Measurements from ENCODE around the gene CPNE7. TPM values are rescaled to one million over a fixed set of nuclear protein-coding genes. Genes with fewer than 3 reads are reported as not detected.
A peak's percentile ranks its signal among the peaks of the same experiment; 100 is the strongest.

Gene CPNE7
- total and polyA plus RNA-seq, 9 of the 15 experiments (the other 6 are each of a cell fraction or from before 2014, with no cell fraction given), result 0.30 to 73.4 (median 32.7) TPM

DNA sequence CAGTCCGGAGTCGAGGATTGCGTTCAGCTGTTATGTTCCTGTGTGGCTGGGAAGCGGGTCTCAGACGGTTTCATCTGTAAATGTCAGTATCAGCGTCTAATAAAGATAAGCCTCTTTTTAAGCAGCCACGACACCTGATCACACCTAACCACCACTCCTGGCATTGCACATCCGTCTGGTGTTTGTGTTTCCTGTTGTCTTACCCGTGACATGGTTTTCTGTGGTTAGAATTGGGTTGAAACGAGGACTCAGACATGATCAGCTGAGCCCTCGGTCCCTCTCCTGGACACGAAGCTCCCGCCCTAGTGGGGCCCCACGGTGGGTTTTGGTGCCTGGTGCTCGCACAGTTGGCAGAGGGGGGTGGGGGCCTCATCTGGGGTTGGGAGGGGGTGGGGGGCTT is 18.3 kb downstream of the CPNE7 start (continued):
- TF ChIP-seq CTBP1 (IDR thresholded peaks at IDR 0.05; ENCODE audit: borderline replicate concordance), result no peak

DNA sequence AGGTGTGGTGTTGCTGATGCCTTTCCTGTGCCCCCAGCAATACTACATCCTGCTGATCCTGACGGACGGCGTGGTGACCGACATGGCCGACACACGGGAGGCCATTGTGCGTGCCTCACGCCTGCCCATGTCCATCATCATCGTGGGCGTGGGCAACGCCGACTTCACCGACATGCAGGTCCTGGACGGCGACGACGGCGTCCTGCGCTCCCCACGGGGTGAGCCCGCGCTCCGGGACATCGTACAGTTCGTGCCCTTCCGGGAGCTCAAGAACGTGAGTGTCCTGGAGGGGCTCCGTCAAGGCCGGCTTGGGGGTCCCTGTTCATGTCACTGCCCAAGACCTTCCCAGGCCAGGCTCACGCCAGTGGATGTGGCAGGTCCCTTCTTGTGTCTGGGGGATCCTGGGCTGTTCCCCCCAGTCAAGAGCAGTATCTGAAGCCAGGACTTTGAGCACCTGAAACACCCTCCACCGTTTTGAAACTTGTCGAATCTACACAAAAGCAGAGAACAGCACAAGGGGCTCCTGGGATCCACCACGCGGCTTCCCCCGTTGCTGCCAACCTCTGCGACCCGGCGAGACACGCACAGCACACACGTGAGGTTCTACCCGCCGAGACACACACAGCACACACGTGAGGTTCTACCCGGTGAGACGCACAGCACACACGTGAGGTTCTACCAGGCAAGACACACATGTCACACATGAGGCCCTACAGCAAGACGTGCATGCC is 19.9 kb downstream of the CPNE7 start:
- H3K4me1 ChIP-seq (replicated peaks in 1 of 2; ENCODE audit: control insufficient read depth in 2 of 2, insufficient read depth in 2 of 2, low read length in 2 of 2), result peaks cover 0 to 52% of the 10 kb centered on the region in 2 experiments; a peak in 2 of 5 replicates
- H3K27ac ChIP-seq (ENCODE audit: extremely low read depth, low read depth, low read length), result no peak overlapping the region; the same call in 2 of the 3 replicates
- no peak overlapping the region for H3K4me2 ChIP-seq (ENCODE audit: insufficient read depth, low read length)
- WGBS (ENCODE audit: insufficient coverage, low coverage, missing lambda C conversion rate), result 93% methylated on average over 42 of the region's 47 CpGs
- H3K9me1 ChIP-seq (ENCODE audit: control insufficient read depth, insufficient read depth, low read length), result no peaks in the 10 kb centered on the region
- DNase-seq (ENCODE audit: extremely low read depth in 1 of 4, low spot score in 3 of 4), result no peak
- H3K79me2 ChIP-seq (ENCODE audit: control insufficient read depth, insufficient read depth, low read length), result no peaks in the 10 kb centered on the region
- TF ChIP-seq POLR2G (IDR thresholded peaks at IDR 0.05; ENCODE audit: low read depth, low read length) (peak; percentile 46), FOXJ2 (tag; IDR thresholded peaks at IDR 0.05) (no peak)
- TF ChIP-seq, protein P1, sequence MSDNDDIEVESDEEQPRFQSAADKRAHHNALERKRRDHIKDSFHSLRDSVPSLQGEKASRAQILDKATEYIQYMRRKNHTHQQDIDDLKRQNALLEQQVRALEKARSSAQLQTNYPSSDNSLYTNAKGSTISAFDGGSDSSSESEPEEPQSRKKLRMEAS (CRISPR knock-in tag; IDR thresholded peaks at IDR 0.05), result peak; percentile 25; the same call in 1 of the 2 replicates
- ChIA-PET CTCF (ENCODE audit: low intra/inter-chr PET ratio) (no interaction called here), POLR2A (interaction anchor here (0.5 kb wide), 1 partner anchor 90 kb away, joined by 3 read pairs; no protein-coding TSS in a partner anchor)
- H3K27me3 ChIP-seq (ENCODE audit: control insufficient read depth in 2 of 2, insufficient read depth in 2 of 2, low read length in 2 of 2), result no peaks in the 10 kb centered on the region
- H3K36me3 ChIP-seq (ENCODE audit: control insufficient read depth, insufficient read depth, low read length), result peaks cover 33% of the 10 kb centered on the region; the same call in 2 of the 3 replicates
- H3K4me3 ChIP-seq, result no peak overlapping the region
- no peak for FAIRE-seq
- H2AFZ ChIP-seq (ENCODE audit: low read depth, low read length), result no peak overlapping the region
- intact Hi-C loops (cut with micrococcal nuclease), result no loop called here
- no TSS peak for BruUV-seq (replicated peaks)
- no peaks in the 10 kb centered on the region for H3K9me3 ChIP-seq (replicated peaks; ENCODE audit: control insufficient read depth, insufficient read depth, low read depth, low read length)
- H4K20me1 ChIP-seq (replicated peaks; ENCODE audit: control insufficient read depth, insufficient read depth, low read length), result no peaks in the 10 kb centered on the region
- ATAC-seq, result no peak
- in situ Hi-C loops (cut with MboI), result loop anchor here (10.0 kb wide), 1 partner anchor 269 kb away; no protein-coding TSS in a partner anchor
- no peak overlapping the region for H3K9ac ChIP-seq (ENCODE audit: insufficient read depth in 1 of 2, low read depth in 2 of 2, low read length in 2 of 2)

Data from K562 (cell line).